ENCODE results near the gene FAM193A. TPM values are rescaled to one million over a fixed set of nuclear protein-coding genes. Genes with fewer than 3 reads are reported as not detected.

Gene FAM193A
- total and polyA plus RNA-seq, 2 donors (not counting 1 experiment from before 2014, with no cell fraction given): 16.0 to 62.7 TPM

GRCh38 chr4:2700031-2700430 lies 163.6 kb downstream of the FAM193A start:
- H3K9ac ChIP-seq (ENCODE audit: low read length): no peak overlapping the region
- H3K27me3 ChIP-seq (replicated peaks in 1 of 4; ENCODE audit: control extremely low read depth in 1 of 4, control insufficient read depth in 3 of 4, insufficient read depth in 4 of 4, low read length in 3 of 4): no peaks in the 10 kb centered on the region
- H3K79me2 ChIP-seq (ENCODE audit: control insufficient read depth, insufficient read depth, low read length): peaks cover 25% of the 10 kb centered on the region
- ChIA-PET CTCF (interaction anchor here (0.8 to 1.3 kb wide), 2 partner anchors 8 to 17 kb away, joined by 3 read pairs; no protein-coding TSS in a partner anchor), POLR2A (no interaction called here)
- Mint-ChIP-seq H3K9me3 (ENCODE audit: insufficient read depth) (no peaks in the 10 kb centered on the region), H3K4me1 (peaks cover 35% of the 10 kb centered on the region), H3K4me3 (no peak overlapping the region), H3K27me3 (no peaks in the 10 kb centered on the region), H3K27ac (no peak overlapping the region)
- H2AFZ ChIP-seq (ENCODE audit: insufficient read depth, low read depth, low read length, poor library complexity, severe bottlenecking): no peak overlapping the region
- no peaks in the 10 kb centered on the region for H3K9me3 ChIP-seq (ENCODE audit: control extremely low read depth in 1 of 3, control insufficient read depth in 2 of 3, insufficient read depth in 1 of 3, low read length in 2 of 3)
- 100% methylated on average over 5 of the region's 8 CpGs for WGBS (ENCODE audit: insufficient coverage)
- H3K4me1 ChIP-seq (ENCODE audit: control insufficient read depth in 2 of 2, insufficient read depth in 2 of 2, low read length in 2 of 2): peaks cover 27 to 32% of the 10 kb centered on the region in 2 donors
- H3K4me2 ChIP-seq (replicated peaks; ENCODE audit: low read depth, low read length, poor library complexity, severe bottlenecking): no peak overlapping the region
- no peak overlapping the region for H3K4me3 ChIP-seq (ENCODE audit: control extremely low read depth in 1 of 5, extremely low read depth in 1 of 5, insufficient read depth in 1 of 5, low read depth in 2 of 5, low read length in 4 of 5)
- peaks cover 12 to 59% of the 10 kb centered on the region in 2 experiments for H3K36me3 ChIP-seq (replicated peaks in 1 of 2; ENCODE audit: control extremely low read depth in 1 of 2, control insufficient read depth in 1 of 2, extremely low read depth in 1 of 2, insufficient read depth in 2 of 2, low read length in 1 of 2)
- H3K27ac ChIP-seq (ENCODE audit: low read length in 2 of 2): no peak overlapping the region
- TF ChIP-seq CTCF (IDR thresholded peaks at IDR 0.05) (no peak), EZH2 (IDR thresholded peaks at IDR 0.05; ENCODE audit: borderline replicate concordance, insufficient read depth, low read depth, low read length, poor library complexity, severe bottlenecking) (no peak)
- ATAC-seq (ENCODE audit: low read depth) (no peak), DNase-seq (no peak)
- no peaks in the 10 kb centered on the region for H4K20me1 ChIP-seq (ENCODE audit: control insufficient read depth, insufficient read depth, low read length, poor library complexity, severe bottlenecking)
- intact Hi-C loops (cut with micrococcal nuclease): no loop called here

- CTCF ChIA-PET: no interaction called here
- intact Hi-C loops (cut with micrococcal nuclease): no loop called here
- H3K4me1 ChIP-seq (ENCODE audit: control insufficient read depth in 2 of 2, insufficient read depth in 2 of 2, low read length in 2 of 2): peaks cover 6 to 9% of the 10 kb centered on the region in 2 donors
- H3K9me3 ChIP-seq (ENCODE audit: control extremely low read depth in 1 of 3, control insufficient read depth in 2 of 3, insufficient read depth in 1 of 3, low read length in 2 of 3): no peaks in the 10 kb centered on the region
- no peak overlapping the region for H3K4me3 ChIP-seq (ENCODE audit: control extremely low read depth in 1 of 5, extremely low read depth in 1 of 5, insufficient read depth in 1 of 5, low read depth in 2 of 5, low read length in 4 of 5)
- H3K9me3 Mint-ChIP-seq (ENCODE audit: insufficient read depth): no peaks in the 10 kb centered on the region
- peaks cover 16% of the 10 kb centered on the region for H3K4me1 Mint-ChIP-seq
- no peak overlapping the region for H3K27ac ChIP-seq (ENCODE audit: low read length in 2 of 2)
- H3K9ac ChIP-seq (ENCODE audit: low read length): no peak overlapping the region
- H3K4me2 ChIP-seq (replicated peaks; ENCODE audit: low read depth, low read length, poor library complexity, severe bottlenecking): no peak overlapping the region
- no peaks in the 10 kb centered on the region for H3K27me3 Mint-ChIP-seq
- WGBS (ENCODE audit: insufficient coverage): 97% methylated on average over 6 of the region's 8 CpGs
- no peaks in the 10 kb centered on the region for H4K20me1 ChIP-seq (ENCODE audit: control insufficient read depth, insufficient read depth, low read length, poor library complexity, severe bottlenecking)
- H3K27ac Mint-ChIP-seq: peak overlapping the region; percentile 27
- peaks cover 8 to 55% of the 10 kb centered on the region in 2 experiments for H3K36me3 ChIP-seq (replicated peaks in 1 of 2; ENCODE audit: control extremely low read depth in 1 of 2, control insufficient read depth in 1 of 2, extremely low read depth in 1 of 2, insufficient read depth in 2 of 2, low read length in 1 of 2)
- TF ChIP-seq EZH2 (IDR thresholded peaks at IDR 0.05; ENCODE audit: borderline replicate concordance, insufficient read depth, low read depth, low read length, poor library complexity, severe bottlenecking) (no peak), CTCF (IDR thresholded peaks at IDR 0.05) (no peak)
- no peaks in the 10 kb centered on the region for H3K27me3 ChIP-seq (replicated peaks in 1 of 4; ENCODE audit: control extremely low read depth in 1 of 4, control insufficient read depth in 3 of 4, insufficient read depth in 4 of 4, low read length in 3 of 4)
- no peak for DNase-seq
- no peak for ATAC-seq (ENCODE audit: low read depth)
- H2AFZ ChIP-seq (ENCODE audit: insufficient read depth, low read depth, low read length, poor library complexity, severe bottlenecking): no peak overlapping the region
- POLR2A ChIA-PET: no interaction called here
- peaks cover 21% of the 10 kb centered on the region for H3K79me2 ChIP-seq (ENCODE audit: control insufficient read depth, insufficient read depth, low read length)
- no peak overlapping the region for H3K4me3 Mint-ChIP-seq
Observed at GRCh38 chr4:2702361-2702760, 165.9 kb downstream of the FAM193A start.

Data from B cell (primary cell).